GM18870 (cell line): ENCODE results near the gene SMIM21.

Experiments
- ATAC-seq: cut with Tn5 transposase; IDR thresholded peaks from one replicate; pipeline ENCODE4 v1.9.1; 2021; ENCODE audit warnings: moderate library complexity; ENCODE audit not compliant: unreplicated experiment

Gene SMIM21

DNA sequence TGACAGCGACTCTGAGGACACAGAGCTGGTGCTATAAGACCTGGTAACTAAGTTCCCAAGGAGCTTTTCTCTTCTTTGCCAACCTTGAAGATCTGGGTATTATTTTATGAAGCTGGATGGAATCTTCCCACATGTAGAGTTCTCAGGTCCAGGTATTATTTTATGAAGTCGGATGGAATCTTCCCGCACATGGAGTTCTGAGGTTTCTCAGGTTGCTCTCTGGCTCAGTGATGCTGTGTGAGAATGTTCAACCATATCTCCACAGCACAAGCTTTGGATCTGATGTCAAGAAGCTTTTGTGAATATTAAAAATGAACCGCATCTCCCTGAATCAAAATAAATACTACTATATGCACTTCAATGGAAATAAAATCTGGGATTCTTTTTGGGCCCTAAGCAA lies at the start of gene SMIM21:
SMIM21 (minus strand) TSS at position 101 of the 400 bp plus-strand sequence. CDS start 140 bp downstream, outside the sequence.
- no peak for ATAC-seq

DNA sequence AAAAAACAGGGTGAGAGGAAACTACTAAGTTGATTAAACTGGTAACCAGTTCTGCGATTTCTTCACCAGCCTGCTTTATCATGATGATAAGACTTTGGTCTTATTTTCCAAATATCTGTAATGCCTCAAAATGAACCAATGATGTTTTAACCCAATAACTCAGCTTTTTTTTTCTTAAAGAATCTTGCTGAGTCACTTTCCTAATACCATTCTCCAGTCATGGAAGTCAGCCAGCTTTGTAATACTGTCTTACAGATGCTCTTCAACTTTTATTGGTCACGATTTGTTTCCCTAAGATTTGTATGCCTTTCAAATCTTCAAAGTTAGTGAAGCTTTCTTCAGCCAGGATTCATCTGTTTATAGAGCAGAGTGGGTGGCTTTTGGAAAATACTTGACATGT lies 47.7 kb upstream of the SMIM21 start:
- ATAC-seq, result no peak

DNA sequence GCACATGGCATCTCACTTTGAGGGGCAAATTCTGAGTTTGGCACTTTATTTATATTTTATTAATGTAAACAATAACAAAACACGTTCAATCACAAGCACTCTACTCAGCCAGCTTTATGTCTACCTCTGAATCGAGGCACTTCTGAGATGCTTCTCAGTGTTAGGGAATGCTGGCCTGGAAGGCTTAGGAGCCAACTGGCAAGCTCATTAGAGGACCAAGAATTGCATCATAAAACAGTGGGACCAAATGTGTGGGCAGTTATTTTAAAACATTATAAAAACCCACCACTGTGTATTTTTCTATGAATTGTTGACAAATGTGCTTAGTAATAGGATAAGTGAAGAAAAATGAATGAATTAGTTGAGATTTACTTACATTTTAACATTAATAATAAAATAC lies 46.8 kb upstream of the SMIM21 start:
- no peak for ATAC-seq

DNA sequence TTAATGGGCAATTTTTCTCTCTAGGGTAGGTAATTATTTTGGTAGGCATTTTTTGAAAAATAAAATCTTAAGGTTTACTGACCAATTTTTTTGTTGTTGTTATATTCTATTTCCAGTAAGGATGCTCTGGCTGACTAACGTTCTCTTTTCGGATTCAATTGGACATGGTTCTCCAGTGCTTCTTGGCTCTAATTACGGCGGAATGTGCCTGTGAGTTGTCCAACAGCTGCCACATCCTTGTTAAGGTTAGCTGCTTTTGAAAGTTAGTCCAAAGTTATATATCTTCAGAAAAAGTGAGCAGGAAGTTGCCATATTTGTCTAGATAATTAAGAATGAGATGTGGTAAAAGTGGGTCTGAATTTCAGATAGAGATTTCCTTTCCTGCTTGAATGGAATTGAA lies 45.8 kb upstream of the SMIM21 start:
- no peak for ATAC-seq

DNA sequence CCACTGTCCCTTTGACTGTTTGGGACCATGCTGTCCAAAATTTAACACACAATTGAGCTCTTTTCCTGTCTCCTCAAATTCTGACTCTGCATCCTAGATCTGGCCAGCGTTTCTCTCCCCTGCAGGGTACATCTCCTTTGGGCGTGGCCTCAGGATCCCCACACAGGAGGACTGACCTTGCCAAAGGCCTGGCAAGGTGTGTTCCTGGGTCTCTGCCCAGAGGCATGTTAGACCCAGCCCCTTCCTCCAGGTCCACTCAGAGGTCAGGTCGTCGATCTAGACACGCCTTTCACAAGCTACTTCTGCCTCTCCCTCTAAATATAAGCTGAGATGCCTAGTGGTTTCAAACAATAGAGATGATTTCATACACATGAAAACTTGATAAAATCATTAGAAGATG lies 45.4 kb upstream of the SMIM21 start:
- no peak for ATAC-seq

DNA sequence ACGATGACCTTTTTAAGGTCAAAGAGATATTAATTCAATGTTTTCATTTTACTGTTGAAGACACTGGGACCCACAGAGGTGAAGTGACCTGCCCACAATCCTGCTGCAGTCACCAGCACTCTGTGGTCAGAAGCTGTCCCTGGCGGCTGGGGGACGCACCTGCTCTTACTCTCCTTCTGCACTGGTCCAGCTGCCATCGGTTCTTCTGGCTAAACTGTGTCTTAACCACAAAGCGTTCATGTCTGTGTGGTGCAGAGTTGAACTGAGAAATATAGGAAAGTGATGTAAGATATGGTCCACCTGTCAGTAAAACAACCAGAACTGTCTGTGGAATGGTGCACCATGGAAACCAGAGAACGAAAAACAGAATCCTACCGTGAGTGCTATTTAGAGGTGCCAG lies 44.9 kb upstream of the SMIM21 start:
- ATAC-seq, result no peak

DNA sequence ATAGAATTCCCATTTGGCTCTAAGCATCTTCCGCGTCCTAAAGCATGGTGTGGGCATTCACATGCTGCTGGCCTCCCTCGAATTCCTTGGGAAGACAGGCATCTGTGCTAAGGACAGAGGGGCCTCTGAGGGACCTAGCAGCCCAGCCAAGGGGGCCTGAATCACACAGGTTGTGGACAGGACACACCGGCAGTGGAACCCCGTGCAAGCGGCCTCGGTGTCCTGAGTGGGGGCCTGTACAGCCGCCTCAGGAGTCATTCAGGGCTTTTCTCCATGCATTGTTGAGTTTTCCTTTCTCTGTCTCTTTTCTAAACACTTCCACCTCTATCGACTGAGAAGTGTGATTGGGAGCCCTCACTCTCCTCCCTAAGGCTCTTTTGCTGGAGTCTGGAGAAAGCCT lies 44.3 kb upstream of the SMIM21 start:
- no peak for ATAC-seq

DNA sequence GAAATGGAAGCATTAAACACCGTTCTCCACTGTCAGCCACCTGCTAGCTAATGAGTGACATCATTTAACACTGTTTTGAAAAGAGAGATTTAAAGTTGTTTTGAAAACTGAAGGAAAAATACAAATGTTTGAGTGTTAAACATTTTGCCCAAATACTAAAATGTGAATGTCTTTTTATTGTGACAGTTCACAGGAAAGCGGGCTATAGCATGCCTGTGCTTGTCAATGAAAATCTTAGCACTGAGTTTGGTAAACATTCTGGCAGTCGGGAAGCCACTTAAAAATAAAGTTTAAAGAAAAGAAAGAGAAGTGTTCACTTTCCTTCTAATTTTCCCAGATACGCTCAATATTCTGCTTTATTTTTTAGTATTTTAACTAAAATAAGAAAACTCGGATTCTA lies 40.3 kb upstream of the SMIM21 start:
- ATAC-seq, result no peak

DNA sequence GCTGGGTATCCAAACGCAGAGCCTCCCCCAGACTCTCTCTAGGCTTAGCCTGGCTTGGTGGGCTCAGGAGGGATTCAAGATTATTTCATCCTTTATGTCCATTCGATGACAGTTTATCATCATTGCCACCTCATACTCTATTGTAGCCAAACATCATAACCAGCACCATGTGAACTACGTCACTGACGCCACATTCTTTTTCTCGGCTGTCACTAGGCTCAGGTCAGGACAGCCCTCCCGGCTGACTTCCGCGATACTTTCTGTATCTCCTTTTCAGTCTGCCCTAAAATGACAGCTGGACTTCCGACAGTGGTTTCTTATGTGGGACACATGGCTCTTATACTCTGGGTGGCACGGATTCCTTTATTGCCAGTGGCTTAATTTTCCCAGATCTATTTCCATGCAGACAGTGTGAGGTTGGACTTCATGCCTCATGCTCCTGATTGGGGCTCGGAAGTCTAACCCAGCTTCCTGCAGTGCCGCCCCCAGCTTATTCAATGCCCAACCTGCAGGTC lies 39.8 kb upstream of the SMIM21 start:
- ATAC-seq, result no peak

DNA sequence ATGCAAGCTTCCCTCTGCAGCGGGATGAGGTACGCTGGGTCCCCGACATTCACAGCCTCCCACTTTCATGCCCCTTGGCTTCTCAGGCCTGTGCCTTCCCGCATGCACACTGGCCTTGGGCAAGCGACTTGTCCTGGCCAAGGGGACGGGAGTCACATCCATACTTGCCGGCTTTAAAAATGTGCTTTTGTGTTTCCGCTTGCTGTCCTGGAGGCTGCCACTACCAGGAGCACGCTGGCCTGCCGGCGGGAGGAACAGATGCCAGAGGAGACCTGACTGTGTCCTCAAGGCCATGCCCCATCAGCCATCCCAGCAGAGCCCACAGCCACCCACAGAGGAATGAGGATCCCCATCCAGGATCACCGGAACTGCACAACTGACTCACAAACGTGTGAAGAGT lies 36.9 kb upstream of the SMIM21 start:
- no peak for ATAC-seq

DNA sequence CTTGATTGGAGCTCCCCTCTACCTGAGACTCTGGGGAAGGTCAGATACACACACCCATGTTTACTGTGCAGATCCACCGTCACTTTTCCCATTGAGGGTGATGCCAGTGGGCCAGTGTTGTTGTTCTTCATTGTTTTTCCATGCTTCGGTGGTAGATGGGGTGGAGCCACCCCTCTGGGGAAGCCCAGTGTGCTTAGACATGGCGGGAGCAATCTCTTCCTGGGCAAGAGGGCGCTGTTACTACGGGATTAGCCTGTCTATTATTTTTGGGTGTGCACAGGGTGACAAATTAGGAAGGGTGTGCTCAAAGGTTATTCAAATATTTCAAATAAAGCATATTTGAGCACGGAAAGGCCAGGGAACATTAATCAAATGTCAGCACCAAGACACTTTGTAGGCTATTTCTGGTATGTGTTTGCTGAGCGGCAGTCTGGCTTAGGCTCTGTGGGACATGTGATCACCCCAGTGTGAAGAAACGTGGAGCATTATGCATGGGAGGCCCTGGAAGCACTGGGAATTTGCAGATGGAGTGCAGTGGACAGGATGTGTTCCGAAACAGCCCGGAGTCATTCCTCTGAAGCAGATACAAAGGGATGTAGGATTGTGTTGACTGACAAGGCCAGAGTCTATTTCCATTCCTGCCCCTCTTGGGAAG lies 34.8 kb upstream of the SMIM21 start:
- ATAC-seq, result no peak

DNA sequence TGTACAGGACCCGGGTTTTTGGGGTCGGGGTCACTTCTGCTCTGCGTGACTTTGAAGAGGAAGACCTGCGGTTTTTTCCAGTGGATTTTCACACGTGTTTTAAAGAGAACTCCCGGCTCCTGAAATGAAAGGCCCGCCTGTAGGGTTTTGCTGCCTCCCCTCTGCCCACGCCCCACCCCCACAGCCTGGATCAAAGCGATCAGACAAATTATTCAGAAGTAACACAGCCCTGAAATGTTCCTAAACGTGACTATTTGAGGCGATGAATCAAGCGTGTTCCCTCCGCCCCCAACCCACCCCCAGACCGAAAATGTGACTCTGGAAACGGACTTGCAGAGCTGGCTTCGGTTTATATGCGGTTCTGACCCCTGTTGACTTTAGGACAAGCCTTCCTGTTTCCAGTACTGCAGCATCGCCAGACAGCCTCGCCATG lies 28.7 kb upstream of the SMIM21 start:
- ATAC-seq, result no peak

DNA sequence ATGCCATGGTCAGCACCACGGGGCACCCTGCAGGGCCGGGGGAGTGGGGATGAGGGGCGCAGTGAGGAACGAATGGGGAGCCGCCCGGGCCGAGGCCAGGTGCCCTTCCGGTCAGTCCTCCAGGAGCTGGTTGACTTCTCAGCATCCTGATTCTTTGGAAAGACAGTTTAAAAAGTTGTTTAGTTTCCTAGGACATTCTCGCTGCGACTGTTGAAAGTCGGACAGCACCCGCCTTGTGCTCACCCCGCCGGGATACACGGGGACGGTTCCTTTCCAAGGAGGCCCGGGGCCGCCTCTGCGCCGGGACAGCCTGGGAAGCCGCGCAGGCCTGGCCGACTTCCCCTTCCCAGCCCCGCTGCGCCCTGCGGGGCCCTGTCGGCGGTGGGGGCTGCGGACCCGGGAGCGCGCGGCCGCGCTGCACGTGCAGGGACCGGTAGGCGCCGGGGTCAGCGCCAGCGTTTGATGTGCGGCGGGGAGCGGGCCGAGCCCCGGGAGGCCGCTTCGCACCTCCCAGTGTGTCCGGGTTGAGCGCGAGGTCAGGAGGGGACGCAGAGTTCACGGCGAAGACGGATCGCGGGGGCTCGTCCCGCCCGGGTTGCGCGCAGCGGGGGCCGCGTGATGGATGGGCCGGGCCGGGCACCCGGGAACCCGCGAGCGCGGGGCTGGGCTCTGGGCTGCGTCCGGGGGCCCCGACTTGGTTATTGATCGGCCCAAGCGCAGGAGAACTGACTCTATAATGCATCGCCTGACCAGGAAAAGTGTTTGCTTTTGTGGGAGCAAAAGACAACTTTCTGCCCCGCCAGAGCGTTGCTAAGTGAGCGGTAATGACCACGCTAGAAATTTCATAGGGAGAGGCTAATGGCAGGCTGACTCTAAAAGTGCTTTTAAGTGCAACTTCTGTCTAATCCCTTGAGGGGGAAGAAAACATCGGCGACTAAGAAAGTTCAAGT lies 28.0 kb upstream of the SMIM21 start:
- no peak for ATAC-seq

DNA sequence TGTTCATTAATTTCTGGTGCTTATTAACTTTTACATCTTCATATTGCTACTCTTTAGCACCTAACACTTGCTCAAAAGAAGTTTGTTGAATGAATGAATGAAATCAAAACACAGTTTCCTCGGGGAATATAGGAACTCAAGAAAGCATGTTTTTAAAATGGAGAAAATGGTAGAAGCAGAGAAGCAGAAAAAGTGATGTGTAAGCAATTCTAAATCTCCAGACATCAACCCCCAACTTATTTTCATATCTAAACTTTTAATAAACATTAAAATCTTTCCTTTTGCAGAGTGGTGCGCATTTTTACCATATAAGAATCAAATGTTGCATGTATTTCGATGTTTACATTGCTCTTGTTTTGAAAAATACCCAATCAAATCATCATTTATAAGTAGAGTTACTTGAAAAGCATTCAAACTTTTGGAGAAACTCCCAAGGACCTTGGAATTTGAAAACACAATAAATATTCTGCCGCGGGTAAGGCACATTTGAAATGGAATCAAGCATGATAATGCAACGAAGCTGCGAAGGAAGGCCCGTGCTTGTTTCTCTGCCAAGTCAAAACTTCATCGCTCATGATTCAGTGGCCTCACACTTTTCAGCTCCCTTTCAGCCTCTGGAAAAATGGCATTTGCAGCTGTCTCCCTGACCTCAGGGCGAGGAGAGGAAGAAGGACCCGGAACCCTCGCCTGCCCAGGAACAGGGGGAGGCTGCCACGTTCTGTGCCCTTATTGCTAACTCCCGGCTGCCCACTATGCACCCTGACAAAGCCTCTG lies 26.7 kb upstream of the SMIM21 start:
- no peak for ATAC-seq

DNA sequence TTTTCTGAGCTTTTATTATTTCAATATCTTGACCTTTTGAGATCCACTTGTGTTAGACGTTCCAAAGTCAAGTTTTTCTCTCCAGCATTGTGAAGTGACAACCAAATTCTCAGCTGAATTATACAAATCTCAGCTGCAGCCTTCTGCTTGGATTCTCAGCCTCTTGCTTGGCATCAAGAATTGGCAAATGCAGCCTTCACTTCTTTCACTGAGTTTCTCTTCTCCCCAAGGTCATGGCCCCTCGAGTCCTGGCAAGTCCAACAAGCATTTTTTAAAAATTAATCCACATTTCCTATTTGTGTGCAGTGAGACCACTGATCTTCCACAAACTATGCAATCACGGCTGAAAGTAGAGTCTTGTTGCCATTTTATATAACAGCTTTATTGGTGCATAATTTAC lies 23.4 kb upstream of the SMIM21 start:
- no peak for ATAC-seq

DNA sequence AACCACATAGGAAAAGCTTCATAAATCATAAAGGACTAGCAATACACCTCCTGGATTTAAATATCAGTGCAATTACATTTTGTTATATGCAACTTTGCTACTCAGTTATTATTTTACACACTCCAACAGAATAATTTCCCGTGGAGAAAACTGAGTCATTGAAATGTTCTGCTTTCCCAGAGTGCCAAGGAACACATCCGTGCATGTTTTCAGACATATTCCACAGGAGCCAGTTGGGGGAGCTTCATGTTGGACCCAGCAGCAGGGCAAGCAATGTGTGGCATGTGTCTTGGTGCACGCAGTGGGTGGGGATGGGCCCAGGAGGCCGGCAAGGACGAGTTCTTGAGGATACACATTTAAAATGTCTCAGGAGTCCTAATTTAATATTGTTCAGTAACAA lies 14.4 kb upstream of the SMIM21 start:
- ATAC-seq, result no peak

DNA sequence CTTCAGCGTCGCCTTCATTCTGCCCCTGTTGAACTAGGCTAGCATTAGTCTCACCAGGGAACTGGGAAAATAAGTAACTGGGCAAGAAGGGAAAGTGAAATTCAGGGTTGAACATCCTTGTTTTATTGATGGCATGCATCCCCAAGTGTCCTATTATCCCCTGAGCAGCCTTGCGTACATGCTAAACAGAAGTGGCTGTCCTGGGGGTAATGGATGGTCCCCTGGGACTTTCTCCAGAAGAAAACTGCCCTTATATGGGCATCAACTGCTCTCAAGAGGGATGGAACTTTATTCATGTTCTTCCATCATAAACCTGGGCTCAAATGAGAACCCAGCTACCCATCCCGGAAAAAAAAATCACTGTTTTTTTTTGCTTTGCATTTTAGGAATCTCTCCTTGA lies 11.8 kb upstream of the SMIM21 start:
- no peak for ATAC-seq

DNA sequence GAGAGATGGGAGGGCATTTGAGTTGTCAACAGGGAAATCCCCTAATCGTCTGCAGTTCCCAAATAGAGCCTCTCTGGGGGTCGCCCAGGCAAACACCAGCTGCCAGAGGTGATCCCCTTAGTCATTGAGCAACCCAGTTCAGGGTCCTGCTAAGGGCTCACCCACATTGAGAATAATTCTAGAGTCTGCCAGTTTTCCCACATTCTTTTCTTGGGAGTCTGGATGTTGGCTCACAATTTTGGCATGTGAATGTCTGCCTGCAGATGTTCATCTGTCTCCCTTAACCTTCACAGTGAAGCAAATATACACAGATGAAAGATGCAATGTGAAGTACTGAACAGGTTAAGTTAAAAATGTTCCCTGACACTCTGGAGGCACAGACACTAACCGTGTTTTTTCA lies 11.4 kb upstream of the SMIM21 start:
- no peak for ATAC-seq

DNA sequence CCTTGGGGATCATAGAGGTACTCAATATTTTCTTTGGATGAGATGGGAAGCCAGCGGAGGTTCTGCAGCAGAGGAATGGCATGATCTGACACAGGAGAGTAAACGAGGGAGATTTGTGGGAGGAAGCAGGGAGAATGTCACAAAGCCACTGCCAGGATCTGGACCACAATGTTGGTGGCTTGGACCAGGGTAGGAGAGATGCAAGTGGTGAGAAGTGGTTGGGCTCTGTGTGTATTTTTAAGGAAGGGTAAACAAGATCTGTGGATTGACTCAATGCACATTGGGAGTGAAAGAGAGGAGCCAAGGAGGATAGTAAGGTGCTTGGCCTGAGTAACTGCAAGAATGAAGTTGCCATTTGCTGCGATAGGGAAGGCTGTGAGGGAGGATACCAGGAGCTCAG lies 10.5 kb upstream of the SMIM21 start:
- no peak for ATAC-seq

DNA sequence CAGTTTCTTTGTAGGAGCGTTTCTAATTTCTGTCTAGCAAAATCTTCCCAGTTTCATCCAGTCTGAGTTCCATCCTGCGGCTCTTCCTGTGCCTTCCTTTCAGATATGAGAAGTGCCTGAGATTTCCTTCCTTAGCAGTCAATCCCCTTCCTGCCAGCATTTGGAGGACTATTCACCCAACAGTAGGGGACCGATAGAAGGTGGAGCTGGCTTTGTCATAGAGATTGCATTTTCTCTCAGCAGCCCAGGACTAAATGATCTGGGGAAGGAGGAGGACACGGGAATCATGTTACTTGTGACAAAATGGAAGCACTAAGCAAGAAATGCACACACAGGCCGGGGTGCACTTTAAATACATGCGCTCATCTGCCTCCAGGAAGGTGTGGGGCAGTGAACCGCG lies 5.6 kb upstream of the SMIM21 start:
- ATAC-seq, result no peak

DNA sequence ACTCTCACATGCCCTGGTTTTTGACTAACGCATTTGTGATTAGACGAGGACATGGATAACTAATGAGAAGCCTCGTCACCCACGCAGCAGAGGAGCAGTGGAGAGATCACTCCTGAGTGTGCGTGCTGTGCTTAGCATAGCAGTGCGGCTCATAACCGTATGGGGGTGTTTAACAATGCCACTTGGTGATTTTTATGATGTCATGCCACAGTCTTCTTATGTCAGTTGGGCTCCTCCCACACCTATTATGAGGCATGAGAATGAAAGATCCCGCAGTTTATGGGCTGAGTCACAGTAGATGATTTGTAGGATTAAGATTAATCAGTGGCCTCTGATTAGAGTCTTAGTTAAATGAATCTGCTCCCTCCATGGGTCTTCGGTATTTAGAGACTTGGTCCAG lies 2.5 kb upstream of the SMIM21 start:
- ATAC-seq, result no peak
